Osteocyte (in vitro differentiated cells): ENCODE data around the gene EEF1G. TPM values are rescaled to one million over a fixed set of nuclear protein-coding genes. Genes with fewer than 3 reads are reported as not detected.

Experiments used
- DNase-seq: peaks from one replicate; pipeline ENCODE4 v3.0.0; 2021; ENCODE audit warnings: mixed read lengths; ENCODE audit not compliant: unreplicated experiment; ENCODE audit errors: extremely low spot score
- H3K27ac Mint-ChIP-seq: one replicate; pipeline ENCODE4 v1.8.0; 2021; ENCODE audit warnings: mild to moderate bottlenecking, mixed read lengths; ENCODE audit not compliant: unreplicated experiment
- H3K27me3 Mint-ChIP-seq: one replicate; pipeline ENCODE4 v1.8.0; 2021; ENCODE audit warnings: mixed read lengths; ENCODE audit not compliant: unreplicated experiment
- H3K36me3 Mint-ChIP-seq: one replicate; pipeline ENCODE4 v1.8.0; 2021; ENCODE audit warnings: mixed read lengths; ENCODE audit not compliant: unreplicated experiment
- H3K4me1 Mint-ChIP-seq: one replicate; pipeline ENCODE4 v1.8.0; 2021; ENCODE audit warnings: mixed read lengths; ENCODE audit not compliant: unreplicated experiment
- H3K4me3 Mint-ChIP-seq: one replicate; pipeline ENCODE4 v1.8.0; 2021; ENCODE audit warnings: mild to moderate bottlenecking, moderate library complexity, mixed read lengths; ENCODE audit not compliant: unreplicated experiment
- H3K9me3 Mint-ChIP-seq: one replicate; pipeline ENCODE4 v1.8.0; 2021; ENCODE audit warnings: mixed read lengths; ENCODE audit not compliant: unreplicated experiment
- CTCF ChIP-seq: fragments of 200-600 bp; sonication (generic); IDR thresholded peaks from 2 replicates; pipeline ENCODE4 v1.5.0; 2021; ENCODE audit warnings: antibody characterized with exemption, mild to moderate bottlenecking, moderate library complexity
- total RNA-seq: library from RNA; stranded (reverse); gene quantifications from 2 replicates; pipeline ENCODE4 v1.2.1, GENCODE V29; 2021

EEF1G gene
- total RNA-seq, 1 donor from 2014 or later = 1,404 TPM

- no peaks in the 10 kb centered on the region for H3K9me3 Mint-ChIP-seq
- peaks cover 14% of the 10 kb centered on the region for H3K36me3 Mint-ChIP-seq
- peak overlapping the region; percentile 62 for H3K4me3 Mint-ChIP-seq
- peaks cover 80% of the 10 kb centered on the region for H3K4me1 Mint-ChIP-seq
- TF ChIP-seq CTCF = no peak
- no peaks in the 10 kb centered on the region for H3K27me3 Mint-ChIP-seq
- peak overlapping the region; percentile 98 for H3K27ac Mint-ChIP-seq
- DNase-seq = peak; percentile 96
These were observed 17.4 kb downstream of the EEF1G start for GRCh38 chr11:62556108-62556874.

- Mint-ChIP-seq H3K4me1 (peaks cover 74% of the 10 kb centered on the region), H3K27me3 (no peaks in the 10 kb centered on the region), H3K4me3 (peak overlapping the region; percentile 62), H3K36me3 (peaks cover 14% of the 10 kb centered on the region), H3K27ac (peak overlapping the region; percentile 98), H3K9me3 (no peaks in the 10 kb centered on the region)
- DNase-seq = no peak
- no peak for TF ChIP-seq CTCF
These were observed 18.1 kb downstream of the EEF1G start for GRCh38 chr11:62555464-62556107.

GRCh38 chr11:62554387-62555167, 19.1 kb downstream of the EEF1G start:
- DNase-seq = no peak
- no peak for TF ChIP-seq CTCF
- H3K4me1 Mint-ChIP-seq = peaks cover 66% of the 10 kb centered on the region
- H3K27ac Mint-ChIP-seq = peak overlapping the region; percentile 98
- H3K36me3 Mint-ChIP-seq = peaks cover 9% of the 10 kb centered on the region
- no peaks in the 10 kb centered on the region for H3K9me3 Mint-ChIP-seq
- H3K4me3 Mint-ChIP-seq = peak overlapping the region; percentile 29
- no peaks in the 10 kb centered on the region for H3K27me3 Mint-ChIP-seq

- no peak for DNase-seq
- H3K4me1 Mint-ChIP-seq = peaks cover 62% of the 10 kb centered on the region
- no peaks in the 10 kb centered on the region for H3K9me3 Mint-ChIP-seq
- TF ChIP-seq CTCF = no peak
- H3K4me3 Mint-ChIP-seq = peak overlapping the region; percentile 56
- peaks cover 4% of the 10 kb centered on the region for H3K36me3 Mint-ChIP-seq
- no peaks in the 10 kb centered on the region for H3K27me3 Mint-ChIP-seq
- H3K27ac Mint-ChIP-seq = peak overlapping the region; percentile 98
These were observed 19.8 kb downstream of the EEF1G start for GRCh38 chr11:62553839-62554361.
